Kidney tubule cell (primary cell): ENCODE results near the gene GRID1.

ENCODE experiments used
- DNase-seq: peaks from one replicate; pipeline ENCODE4 v3.0.0-alpha.2; 2018; ENCODE audit warnings: low spot score

The GRID1 gene

GRCh38 chr10:86312701-86313270 lies 53.8 kb downstream of the GRID1 start:
- DNase-seq = no peak

GRCh38 chr10:86311906-86312305 lies 54.7 kb downstream of the GRID1 start:
- DNase-seq = no peak

DNA sequence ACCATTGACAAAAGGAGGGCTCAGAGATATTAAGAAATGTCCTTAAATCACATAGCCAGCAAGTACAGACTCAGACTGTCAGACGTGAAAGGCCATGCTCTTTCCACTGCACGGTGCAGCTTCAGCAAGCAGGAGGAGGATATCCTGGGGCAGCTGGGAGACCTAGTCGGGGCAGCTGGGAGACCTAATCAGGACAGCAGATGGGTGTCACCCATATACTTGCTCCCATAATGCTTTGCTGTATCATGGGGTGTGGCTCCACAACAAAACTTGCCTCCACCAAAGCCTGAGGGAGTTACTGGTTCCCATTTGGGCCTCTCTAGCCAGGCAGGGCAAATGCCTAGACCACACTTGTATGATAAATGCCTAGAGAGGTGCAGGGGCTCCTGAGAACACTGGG lies 55.4 kb downstream of the GRID1 start:
- no peak for DNase-seq

DNA sequence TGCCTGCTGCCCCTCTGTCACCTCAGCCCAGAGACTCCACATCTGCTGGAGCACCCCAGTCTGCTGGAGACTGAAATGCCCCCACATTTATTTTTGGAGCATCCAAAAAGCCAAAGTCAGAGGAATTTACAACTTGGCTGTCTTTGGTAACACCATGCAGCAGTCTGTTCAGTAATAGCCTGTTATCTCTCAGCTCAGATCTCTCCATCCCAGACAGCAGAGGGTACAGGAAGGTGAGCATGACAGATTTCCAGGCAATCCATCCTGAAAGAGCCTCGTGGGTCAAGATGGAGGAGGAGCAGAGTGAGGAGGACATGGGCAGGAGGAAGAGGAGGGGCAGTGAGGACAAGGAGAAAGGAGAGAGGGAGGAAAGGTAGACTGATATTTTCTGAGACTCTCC lies 55.9 kb downstream of the GRID1 start:
- no peak for DNase-seq

DNA sequence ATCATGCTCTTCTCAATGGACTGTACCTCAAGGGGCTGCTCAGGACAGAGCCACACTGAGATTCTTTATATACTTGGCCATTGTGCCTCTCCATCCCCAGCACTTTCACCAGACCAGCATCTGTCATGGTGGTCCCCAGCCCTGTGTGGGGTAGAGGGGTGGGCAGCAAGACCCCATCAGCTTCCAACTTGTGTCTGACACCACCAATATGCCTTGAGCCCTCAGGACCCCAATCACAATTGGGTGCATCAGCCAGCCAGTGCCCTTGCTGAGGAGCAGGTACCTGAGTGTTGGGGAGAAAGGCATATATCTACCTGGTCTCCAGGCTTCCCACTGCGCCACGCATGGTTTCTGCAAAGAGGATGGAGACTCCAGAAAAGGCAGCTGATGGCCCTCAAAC lies 56.3 kb downstream of the GRID1 start:
- DNase-seq = no peak

DNA sequence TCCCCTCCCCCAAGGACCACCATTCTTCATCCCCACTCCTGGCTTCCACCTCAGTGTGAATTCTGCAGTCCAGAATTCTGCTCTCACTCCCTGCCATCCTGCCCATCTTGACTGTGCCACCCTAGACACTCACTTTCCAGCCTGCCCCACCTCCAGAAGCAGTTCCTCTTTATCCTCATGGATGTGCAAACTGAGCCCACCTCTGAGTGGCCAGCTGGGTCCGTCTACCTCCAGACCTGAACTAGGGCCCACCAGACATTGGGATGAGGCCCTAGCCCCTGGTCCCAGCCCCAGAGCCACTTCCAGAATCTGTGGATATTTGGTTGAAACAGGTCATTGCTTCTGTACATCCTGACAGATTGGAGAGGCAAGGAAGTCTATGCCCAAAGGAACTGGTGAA lies 58.5 kb downstream of the GRID1 start:
- DNase-seq = no peak

DNA sequence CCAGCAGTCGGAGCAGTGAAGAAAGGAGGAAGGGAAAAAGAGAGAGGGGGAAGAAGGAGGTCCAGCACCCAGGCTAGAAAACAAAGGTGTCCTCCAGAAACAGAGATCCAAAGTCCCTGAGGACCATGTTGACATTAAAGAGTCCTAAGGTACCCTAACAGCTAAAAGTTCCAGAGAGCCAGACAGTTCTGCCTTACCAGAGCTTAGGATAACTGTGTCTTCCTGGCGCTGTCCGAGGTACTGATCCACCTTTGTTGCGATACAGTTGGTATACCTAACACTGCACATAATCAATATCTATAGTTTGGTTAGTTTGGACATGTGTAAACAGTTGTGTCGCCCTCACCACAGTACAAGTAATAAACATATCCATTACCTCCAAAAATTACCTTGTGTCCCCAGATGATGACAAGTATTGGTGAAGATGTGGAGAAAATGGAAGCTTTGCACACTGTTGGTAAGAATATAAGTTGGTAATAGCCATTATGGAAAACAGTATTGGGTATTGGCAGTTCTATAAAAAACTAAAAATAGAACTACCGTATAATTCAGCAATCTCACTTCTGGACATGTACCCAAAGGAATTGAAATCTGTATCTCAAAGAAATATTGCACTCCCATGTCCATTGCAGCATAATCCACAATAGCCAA lies 59.8 kb downstream of the GRID1 start:
- DNase-seq = peak; percentile 18

DNA sequence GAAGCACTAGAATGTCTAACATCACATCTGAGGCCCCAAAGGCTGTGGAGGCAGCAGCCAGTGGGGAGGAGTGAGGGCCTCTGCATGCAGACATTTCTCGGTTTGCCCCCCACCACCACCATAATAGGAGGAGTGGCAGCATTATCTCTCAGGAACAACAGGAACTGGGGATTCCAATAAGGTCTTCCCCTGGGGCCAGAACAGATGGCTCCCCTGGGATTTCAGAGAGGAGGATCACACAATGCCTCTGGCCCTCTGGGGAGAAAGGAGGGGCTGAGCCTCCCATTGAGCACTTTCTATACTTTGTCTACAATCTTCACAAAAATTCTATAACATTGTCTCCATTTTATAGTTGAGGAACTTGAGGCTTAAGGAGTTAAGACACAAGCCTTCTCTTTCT lies 61.1 kb downstream of the GRID1 start:
- no peak for DNase-seq

DNA sequence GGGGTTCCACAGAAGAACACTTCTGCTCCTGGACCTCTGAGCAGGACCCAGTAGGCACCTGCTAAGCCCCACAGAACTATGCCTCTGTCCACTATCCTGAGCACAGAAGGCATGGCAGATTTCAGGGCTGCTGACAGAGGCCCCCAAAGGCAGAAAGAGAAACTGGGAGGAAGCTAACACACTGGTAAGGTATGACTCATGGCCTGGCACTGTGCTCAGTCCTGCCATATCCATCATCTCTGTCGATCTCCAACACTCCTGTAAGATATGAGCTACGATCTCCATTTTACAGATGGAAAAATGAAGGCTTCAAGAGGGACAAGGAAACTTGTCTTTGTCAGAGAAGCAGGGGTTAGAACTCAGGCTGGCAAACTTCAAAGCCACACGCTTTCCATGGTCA lies 62.2 kb downstream of the GRID1 start:
- no peak for DNase-seq

GRCh38 chr10:86303626-86304025 lies 63.0 kb downstream of the GRID1 start:
- DNase-seq = no peak

DNA sequence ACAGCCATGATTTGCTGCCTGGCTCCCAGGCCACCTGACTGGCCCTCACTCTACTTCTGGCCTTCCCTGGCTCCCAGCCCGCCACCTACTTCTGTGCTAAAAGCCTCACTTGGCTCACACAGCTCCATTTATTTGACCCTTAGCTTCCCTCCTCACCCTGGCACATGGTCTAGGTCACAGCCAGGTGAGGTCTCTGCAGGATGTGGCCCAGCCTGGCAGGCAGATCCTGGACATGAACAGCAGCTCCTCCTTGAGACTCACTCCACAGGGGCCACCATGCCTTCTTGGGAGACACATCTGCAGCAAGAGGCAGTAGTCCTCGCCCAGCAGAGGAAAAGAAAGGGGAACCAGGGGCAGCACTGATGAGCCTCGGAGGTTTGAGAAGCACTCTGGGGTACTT lies 64.6 kb downstream of the GRID1 start:
- no peak for DNase-seq

GRCh38 chr10:86300931-86301830 lies 65.4 kb downstream of the GRID1 start:
- DNase-seq = no peak

DNA sequence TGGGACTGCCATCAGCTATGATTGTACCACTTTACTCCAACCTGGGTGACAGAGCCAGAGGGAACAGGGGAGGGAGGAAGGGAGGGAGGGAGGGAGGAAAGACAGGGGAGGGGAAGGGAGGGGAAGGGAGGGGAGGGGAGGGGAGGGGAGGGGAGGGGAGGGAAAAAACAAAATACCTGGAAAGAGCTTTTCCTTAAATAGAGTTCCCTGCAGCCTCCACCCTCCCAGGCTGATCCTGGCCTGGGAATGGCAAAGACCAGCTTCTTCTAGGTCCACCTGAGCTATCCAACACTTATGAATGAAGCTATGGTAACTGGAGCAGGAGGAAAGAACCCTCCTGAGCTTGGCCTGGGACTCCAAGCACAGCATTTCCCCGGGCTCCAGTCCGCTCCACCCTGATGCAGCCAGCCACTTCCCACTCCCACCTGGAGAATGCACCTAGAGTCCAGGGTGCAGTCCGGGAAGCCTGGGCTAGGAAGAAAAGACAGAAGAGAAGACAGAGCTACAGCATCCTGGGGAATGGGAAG lies 66.1 kb downstream of the GRID1 start:
- DNase-seq = no peak

DNA sequence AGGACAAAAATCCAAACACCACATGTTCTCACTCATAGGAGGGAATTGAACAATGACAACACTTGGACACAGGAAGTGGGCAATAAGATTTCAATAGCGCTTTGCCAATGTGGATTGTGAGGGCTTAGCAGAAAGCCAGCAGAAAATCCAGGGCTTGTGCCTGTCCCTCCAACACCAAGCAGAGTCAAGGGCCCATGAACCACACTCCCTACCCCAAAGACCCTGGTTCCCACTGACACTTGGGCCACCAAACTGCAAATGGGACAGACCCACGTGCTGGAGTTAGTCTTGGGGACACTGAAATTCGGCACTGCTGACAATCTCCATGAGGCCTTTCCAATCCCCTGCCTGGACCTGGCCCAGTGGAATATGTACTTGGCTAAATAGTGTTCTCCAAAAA lies 67.0 kb downstream of the GRID1 start:
- no peak for DNase-seq

DNA sequence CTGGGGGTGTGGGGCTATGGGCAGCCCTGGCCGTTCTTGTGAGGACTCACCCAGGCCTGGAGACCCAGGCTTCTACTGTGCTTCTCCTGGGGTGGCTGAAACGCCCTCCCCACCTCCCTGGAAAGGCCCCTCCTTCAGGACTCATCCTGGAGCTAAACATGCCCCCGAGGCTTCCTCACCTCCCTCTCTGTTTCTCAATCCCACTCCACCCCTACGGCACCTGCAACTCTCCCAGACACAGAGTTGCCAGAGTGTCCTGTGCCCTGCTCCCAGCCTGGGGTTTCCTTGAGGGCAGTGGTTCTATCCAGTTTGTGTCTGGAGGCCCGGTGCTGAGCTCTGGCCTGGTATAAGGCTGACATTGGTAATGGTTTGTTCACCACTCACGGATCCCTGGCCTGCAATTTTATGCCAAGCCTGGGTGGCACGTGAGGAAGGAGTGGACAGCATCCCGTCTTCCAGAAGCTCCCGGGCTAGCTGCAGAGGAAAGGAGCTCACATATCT lies 68.0 kb downstream of the GRID1 start:
- no peak for DNase-seq

DNA sequence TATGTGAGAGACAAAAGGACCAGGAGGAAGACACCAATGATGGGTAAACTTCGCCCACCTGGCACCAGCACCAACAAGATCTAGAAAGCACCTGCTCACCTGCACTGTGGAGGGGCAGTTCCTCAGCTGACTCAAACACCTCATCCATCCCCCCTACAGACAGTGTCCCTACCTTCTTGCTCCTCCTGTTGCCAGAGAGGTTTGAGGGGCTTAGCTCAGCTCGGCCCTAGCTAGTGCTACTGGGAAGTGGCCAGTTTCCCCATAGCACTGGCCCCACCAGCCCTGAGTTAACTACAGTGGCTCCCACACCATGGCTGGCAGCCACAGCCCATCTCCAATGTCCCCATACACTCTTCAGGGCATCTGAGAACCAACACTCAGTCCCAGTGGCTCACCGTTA lies 70.8 kb downstream of the GRID1 start:
- DNase-seq = no peak

GRCh38 chr10:86295351-86295750 lies 71.2 kb downstream of the GRID1 start:
- no peak for DNase-seq

DNA sequence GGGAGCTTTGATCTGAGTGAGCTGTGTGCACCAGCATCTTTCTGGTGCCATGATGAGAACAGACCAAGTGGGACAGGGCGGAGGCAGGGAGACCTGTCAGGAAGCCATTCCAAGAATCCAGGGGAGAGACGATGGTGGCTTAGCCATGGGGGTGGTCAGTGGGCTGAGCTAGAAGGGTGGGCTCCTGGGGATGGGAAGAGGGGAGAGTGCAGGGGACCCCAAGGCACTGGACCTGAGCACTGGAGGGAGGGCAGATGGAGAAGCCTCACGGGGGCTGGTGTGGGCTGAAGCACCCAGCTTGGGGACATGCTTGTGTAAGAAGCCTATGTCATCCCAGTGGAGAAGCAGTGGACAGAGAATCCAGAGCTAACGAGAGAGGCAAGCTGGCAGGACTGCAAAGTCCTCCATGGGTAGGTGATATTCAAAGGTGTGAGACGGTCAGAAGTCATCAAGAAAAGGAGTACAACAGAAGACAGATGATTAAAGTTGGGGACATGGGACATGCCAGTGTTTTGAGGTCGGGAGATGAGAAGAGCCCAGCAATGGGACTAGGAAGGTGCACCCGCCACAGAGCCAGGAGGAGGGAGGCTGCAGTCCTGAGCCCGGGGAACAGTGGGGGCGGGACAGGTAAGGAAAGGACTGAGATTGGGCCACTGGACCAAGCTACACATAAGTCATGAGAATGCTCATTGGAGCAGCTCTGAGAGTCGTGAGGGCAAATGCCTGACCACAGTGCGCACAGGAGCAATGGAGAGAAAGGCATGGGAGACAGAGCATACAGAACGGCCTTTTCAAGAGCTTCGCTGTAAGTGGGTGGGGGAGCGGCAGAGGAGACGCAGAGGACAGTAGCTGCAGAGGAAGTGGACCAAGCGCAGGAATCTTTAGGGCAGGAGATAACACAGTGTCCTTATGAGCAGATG lies 72.0 kb downstream of the GRID1 start:
- DNase-seq = no peak

GRCh38 chr10:86293396-86293791 lies 73.2 kb downstream of the GRID1 start:
- no peak for DNase-seq

GRCh38 chr10:86292462-86293395 lies 73.9 kb downstream of the GRID1 start:
- no peak for DNase-seq
